ENCODE data around the gene DACT3. TPM values are rescaled to one million over a fixed set of nuclear protein-coding genes. Genes with fewer than 3 reads are reported as not detected.

The DACT3 gene
- polyA plus RNA-seq, 1 of the 3 experiments (the other 2 are of a cell fraction): 9.5 TPM

DNA sequence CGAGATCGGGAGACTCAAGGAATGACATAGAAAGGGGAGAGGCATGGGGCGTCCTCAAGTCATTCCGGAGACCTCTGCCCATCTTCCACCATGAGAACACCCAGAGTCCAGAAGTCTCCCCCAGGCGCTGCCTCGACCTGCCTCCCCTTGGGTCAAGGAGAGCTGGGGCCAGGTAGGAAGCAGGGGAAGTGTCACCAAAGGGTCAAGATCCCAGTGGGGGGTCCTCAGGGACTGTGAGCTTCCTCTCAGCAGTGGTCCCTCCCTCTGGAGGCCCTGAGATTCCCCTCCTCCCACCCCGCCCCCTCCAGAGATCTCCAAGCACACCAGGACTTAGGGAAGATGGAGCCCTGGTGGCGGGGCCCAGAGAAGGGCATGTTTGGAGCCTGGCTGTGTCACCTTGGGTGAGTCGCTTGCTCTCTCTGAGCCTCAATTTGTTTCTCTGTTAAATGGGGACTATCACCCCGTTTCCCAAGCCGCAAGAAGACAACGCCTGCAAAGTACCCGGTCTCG, 919 bp downstream of the DACT3 start:
- POLR2A ChIA-PET: interaction anchor here (3.9 to 4.0 kb wide), 2 partner anchors 25 to 30 kb away, joined by 26 to 31 read pairs; partner anchors contain the start of gene GNG8
- CTCF ChIA-PET: interaction anchor here (1.0 to 9.5 kb wide), 6 partner anchors 8 to 131 kb away, joined by 3 to 471 read pairs (median 10); partner anchors contain the start of genes CALM3 and GNG8

DNA sequence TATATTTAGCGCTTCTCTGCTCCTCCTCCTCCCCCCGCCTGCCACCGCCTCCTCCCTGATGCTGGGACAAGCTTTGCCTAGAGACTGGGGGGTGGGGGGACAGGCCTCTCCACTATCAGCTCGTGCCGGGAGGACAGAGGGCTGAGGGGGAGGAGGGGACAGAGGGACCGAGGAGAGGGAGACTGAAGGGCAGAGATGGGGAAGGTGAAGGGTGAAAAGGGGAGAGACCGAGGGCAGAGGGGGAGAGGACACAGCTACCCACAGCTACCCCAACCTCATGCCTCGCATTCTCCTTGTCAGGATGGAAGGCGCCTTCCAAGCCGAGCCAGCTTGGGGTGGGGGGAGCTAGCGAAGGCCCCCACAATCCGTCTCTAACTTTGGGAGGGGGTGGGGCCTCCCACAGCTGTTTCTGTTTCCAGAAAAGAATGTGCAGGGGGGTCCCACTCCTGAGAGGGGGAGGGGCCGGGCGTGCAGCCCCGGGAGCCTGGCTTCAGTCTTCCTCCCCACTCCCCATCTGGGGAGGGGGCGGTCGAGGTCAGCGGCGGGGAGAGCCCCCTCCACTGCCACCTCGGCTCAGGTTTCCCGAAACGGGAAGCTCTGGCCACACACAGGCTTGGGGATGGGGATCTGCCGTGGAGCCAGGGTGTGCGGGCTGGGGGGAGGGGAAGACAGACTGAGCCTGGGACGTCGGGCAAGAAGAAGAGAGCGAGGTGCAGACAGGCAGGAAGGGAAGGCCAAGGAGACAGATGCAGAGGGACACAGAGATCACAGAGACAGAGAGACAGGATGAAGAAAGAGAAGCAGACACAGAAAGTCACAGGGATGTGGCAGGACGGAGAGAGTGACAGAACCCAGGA, 1.6 kb downstream of the DACT3 start:
- Histone ChIP-seq H3K79me2 (ENCODE audit: insufficient read depth) (no peaks in the 10 kb centered on the region; the same call in 1 of the 2 replicates), H2AFZ (ENCODE audit: low read depth) (peak overlapping the region; percentile 60; the same call in 1 of the 2 replicates), H3K36me3 (replicated peaks in 1 of 2; ENCODE audit: control insufficient read depth in 1 of 2, insufficient read depth in 2 of 2, low read length in 1 of 2) (peaks cover 0 to 3% of the 10 kb centered on the region in 2 experiments), H4K20me1 (ENCODE audit: insufficient read depth) (peaks cover 5% of the 10 kb centered on the region; the same call in 1 of the 2 replicates), H3K4me2 (peak overlapping the region; percentile 90), H3K9me3 (no peaks in the 10 kb centered on the region), H3K27me3 (ENCODE audit: insufficient read depth) (no peaks in the 10 kb centered on the region), H3K9me2 (no peaks in the 10 kb centered on the region), H3F3A (replicated peaks; ENCODE audit: insufficient read depth) (peaks cover 17% of the 10 kb centered on the region), H3K4me1 (ENCODE audit: control insufficient read depth in 1 of 2, insufficient read depth in 2 of 2, low read depth in 1 of 2, low read length in 1 of 2) (peaks cover 0 to 10% of the 10 kb centered on the region in 2 experiments; a peak in 1 of 4 replicates), H3K9ac (peak overlapping the region; percentile 56; the same call in 1 of the 2 replicates), H3K27ac (ENCODE audit: low read depth in 2 of 2, low read length in 1 of 2) (peak overlapping the region; percentile 24 to 80; a peak in 3 of 4 replicates), H3K4me3 (ENCODE audit: low read depth in 2 of 2, low read length in 1 of 2) (peak overlapping the region; percentile 69 to 88)
- DNase-seq: peak; percentile 71
- WGBS (ENCODE audit: low lambda C conversion rate): 10% methylated on average over 24 of the region's 28 CpGs
- POLR2A ChIA-PET: interaction anchor here (0.6 to 4.0 kb wide), 3 partner anchors 24 to 37 kb away, joined by 3 to 31 read pairs (median 26); partner anchors contain the start of gene GNG8
- CTCF ChIA-PET: interaction anchor here (1.0 to 9.5 kb wide), 5 partner anchors 13 to 130 kb away, joined by 3 to 471 read pairs (median 3); partner anchors contain the start of gene CALM3
- TF ChIP-seq CHD2 (IDR thresholded peaks at IDR 0.05; ENCODE audit: low read length, partially characterized antibody): peak; percentile 48
- no peak for TF ChIP-seq TCF12 (IDR thresholded peaks at IDR 0.05)

More for the DNA sequence above, 919 bp downstream of the DACT3 start:
- Histone ChIP-seq H3K27ac (ENCODE audit: low read depth in 2 of 2, low read length in 1 of 2) (peak overlapping the region; percentile 24 to 80; a peak in 3 of 4 replicates), H3K9ac (peak overlapping the region; percentile 56; the same call in 1 of the 2 replicates), H3K27me3 (ENCODE audit: insufficient read depth) (no peaks in the 10 kb centered on the region), H3K79me2 (ENCODE audit: insufficient read depth) (no peaks in the 10 kb centered on the region; the same call in 1 of the 2 replicates), H3K9me3 (no peaks in the 10 kb centered on the region), H4K20me1 (ENCODE audit: insufficient read depth) (peaks cover 5% of the 10 kb centered on the region; the same call in 1 of the 2 replicates), H3K4me2 (peak overlapping the region; percentile 90), H3F3A (replicated peaks; ENCODE audit: insufficient read depth) (peaks cover 17% of the 10 kb centered on the region), H3K9me2 (no peaks in the 10 kb centered on the region), H3K4me1 (ENCODE audit: control insufficient read depth in 1 of 2, insufficient read depth in 2 of 2, low read depth in 1 of 2, low read length in 1 of 2) (peaks cover 0 to 13% of the 10 kb centered on the region in 2 experiments; a peak in 1 of 4 replicates), H2AFZ (ENCODE audit: low read depth) (peak overlapping the region; percentile 60), H3K36me3 (replicated peaks in 1 of 2; ENCODE audit: control insufficient read depth in 1 of 2, insufficient read depth in 2 of 2, low read length in 1 of 2) (peaks cover 0 to 3% of the 10 kb centered on the region in 2 experiments), H3K4me3 (ENCODE audit: low read depth in 2 of 2, low read length in 1 of 2) (peak overlapping the region; percentile 69 to 88)
- DNase-seq: peak; percentile 81
- TF ChIP-seq CHD2 (IDR thresholded peaks at IDR 0.05; ENCODE audit: low read length, partially characterized antibody) (peak; percentile 50), RFX5 (IDR thresholded peaks at IDR 0.05; ENCODE audit: low read length) (no peak), NRF1 (IDR thresholded peaks at IDR 0.05; ENCODE audit: low read depth, low read length) (no peak)
- TF ChIP-seq, protein P1, sequence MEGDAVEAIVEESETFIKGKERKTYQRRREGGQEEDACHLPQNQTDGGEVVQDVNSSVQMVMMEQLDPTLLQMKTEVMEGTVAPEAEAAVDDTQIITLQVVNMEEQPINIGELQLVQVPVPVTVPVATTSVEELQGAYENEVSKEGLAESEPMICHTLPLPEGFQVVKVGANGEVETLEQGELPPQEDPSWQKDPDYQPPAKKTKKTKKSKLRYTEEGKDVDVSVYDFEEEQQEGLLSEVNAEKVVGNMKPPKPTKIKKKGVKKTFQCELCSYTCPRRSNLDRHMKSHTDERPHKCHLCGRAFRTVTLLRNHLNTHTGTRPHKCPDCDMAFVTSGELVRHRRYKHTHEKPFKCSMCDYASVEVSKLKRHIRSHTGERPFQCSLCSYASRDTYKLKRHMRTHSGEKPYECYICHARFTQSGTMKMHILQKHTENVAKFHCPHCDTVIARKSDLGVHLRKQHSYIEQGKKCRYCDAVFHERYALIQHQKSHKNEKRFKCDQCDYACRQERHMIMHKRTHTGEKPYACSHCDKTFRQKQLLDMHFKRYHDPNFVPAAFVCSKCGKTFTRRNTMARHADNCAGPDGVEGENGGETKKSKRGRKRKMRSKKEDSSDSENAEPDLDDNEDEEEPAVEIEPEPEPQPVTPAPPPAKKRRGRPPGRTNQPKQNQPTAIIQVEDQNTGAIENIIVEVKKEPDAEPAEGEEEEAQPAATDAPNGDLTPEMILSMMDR (IDR thresholded peaks at IDR 0.05): peak; percentile 12; the same call in 1 of the 2 replicates
- 4% methylated on average over 13 of the region's 14 CpGs for WGBS (ENCODE audit: low lambda C conversion rate)

Data from SK-N-SH (cell line).